HepG2 (cell line): ENCODE data around the gene HOTAIR. TPM values are rescaled to one million over a fixed set of nuclear protein-coding genes. Genes with fewer than 3 reads are reported as not detected.
A peak's percentile ranks its signal among the peaks of the same experiment; 100 is the strongest.

Experiments used
- ATAC-seq: fragments of 200-7000 bp; cut with Tn5 transposase; 3 replicates; pipeline ENCODE4 v1.9.1; 2020; ENCODE audit warnings: mild to moderate bottlenecking, moderate library complexity
- BruUV-seq: library from RNA; stranded (reverse); fragments of 400-500 nt; replicated peaks from 2 replicates; lab custom pipeline; 2021; lab: Mats Ljungman, UMichigan
- CTCF ChIA-PET: fragments of 300-600 bp; formaldehyde crosslinking; extraction: SDS; loops from one replicate; lab custom pipeline; 2021; ENCODE audit warnings: low total read pairs, inconsistent platforms, low intra/inter-chr PET ratio; lab: Yijun Ruan, JAX
- POLR2A ChIA-PET: fragments of 350-600 bp; sonication (Branson Sonifier 250); formaldehyde crosslinking; loops from one replicate; lab custom pipeline; 2020; ENCODE audit warnings: antibody characterized with exemption, inconsistent platforms; lab: Yijun Ruan, JAX
- DNase-seq: peaks from one replicate; pipeline ENCODE4 v3.0.0-alpha.2; 2015; ENCODE audit warnings: low spot score
- FAIRE-seq: peaks from 3 replicates; lab custom pipeline; 2011; peaks lifted over from hg19 to GRCh38; lab: Jason Lieb, UNC
- H2AFZ ChIP-seq: one replicate; pipeline ENCODE4 v1.6.1; 2011; ENCODE audit warnings: low read length, inconsistent platforms
- H3K27ac ChIP-seq: fragments of 300-600 bp; 3 replicates; pipeline ENCODE4 v1.8.0; 2011; ENCODE audit warnings: mixed run types, mild to moderate bottlenecking, mixed read lengths, low read length, inconsistent platforms; ENCODE audit not compliant: insufficient read depth; ENCODE audit errors: extremely low read length
- H3K27me3 ChIP-seq, 2 experiments: fragments of 200-600 bp in 1 of 2; 2 replicates in 1 of 2; 3 replicates in 1 of 2; pipeline versions ENCODE4 v1.6.0 to v1.8.0; 2011; ENCODE audit warnings: low read length in 2 of 2, mild to moderate bottlenecking in 2 of 2, moderate library complexity in 2 of 2, inconsistent platforms in 1 of 2; ENCODE audit not compliant: insufficient read depth in 2 of 2, control insufficient read depth in 1 of 2
- H3K36me3 ChIP-seq, 2 experiments: fragments of 200-600 bp in 1 of 2; replicated peaks in 1 of 2; 2 replicates in 1 of 2; 3 replicates in 1 of 2; pipeline versions ENCODE4 v1.5.1 to v1.8.0; 2011; ENCODE audit warnings: low read length in 2 of 2, inconsistent platforms in 1 of 2; ENCODE audit not compliant: insufficient read depth in 2 of 2, control insufficient read depth in 1 of 2
- H3K4me1 ChIP-seq: 2 replicates; pipeline ENCODE4 v1.5.1; 2012; ENCODE audit warnings: low read length, inconsistent platforms; ENCODE audit not compliant: insufficient read depth
- H3K4me2 ChIP-seq: 2 replicates; pipeline ENCODE4 v1.6.0; 2011; ENCODE audit warnings: low read depth, low read length, inconsistent platforms
- H3K4me3 ChIP-seq, 3 experiments: fragments of 200-600 bp in 1 of 3; sonication (generic), shearing (Covaris generic) in 1 of 3; replicated peaks in 1 of 3; 2 replicates each; pipeline ENCODE4 v1.5.1; 2011 to 2016; ENCODE audit warnings: low read length in 3 of 3, inconsistent platforms in 2 of 3, low read depth in 2 of 3, mild to moderate bottlenecking in 2 of 3, control low read depth in 1 of 3, mixed read lengths in 1 of 3; ENCODE audit not compliant: insufficient read depth in 1 of 3
- H3K79me2 ChIP-seq: one replicate; pipeline ENCODE4 v1.6.1; 2011; ENCODE audit warnings: low read length, inconsistent platforms; ENCODE audit not compliant: insufficient read depth
- H3K9ac ChIP-seq: 2 replicates; pipeline ENCODE4 v1.6.0; 2011; ENCODE audit warnings: mild to moderate bottlenecking, low read depth, low read length, inconsistent platforms; ENCODE audit not compliant: insufficient read depth
- H3K9me3 ChIP-seq: 2 replicates; pipeline ENCODE4 v1.5.1; 2012; ENCODE audit warnings: mild to moderate bottlenecking, low read length
- H4K20me1 ChIP-seq: 2 replicates; pipeline ENCODE4 v1.6.0; 2011; ENCODE audit warnings: inconsistent platforms, mild to moderate bottlenecking, low read length, moderate library complexity; ENCODE audit not compliant: insufficient read depth
- BCL6 ChIP-seq: IDR thresholded peaks from 2 replicates; pipeline ENCODE4 v1.6.1; 2016; ENCODE audit warnings: missing genetic modification reagents, missing compliant biosample characterization
- CTCF ChIP-seq: sonication (generic); formaldehyde crosslinking; IDR thresholded peaks from 2 replicates; pipeline ENCODE4 v1.5.0; 2020; ENCODE audit warnings: mild to moderate bottlenecking, missing genetic modification reagents, moderate library complexity
- EZH2 ChIP-seq: conservative IDR thresholded peaks from 2 replicates; pipeline ENCODE4 v1.6.1; 2012; ENCODE audit warnings: mild to moderate bottlenecking, low read depth, low read length, moderate library complexity
- FIP1L1 ChIP-seq: fragments of 200-400 bp; formaldehyde crosslinking; IDR thresholded peaks from 2 replicates; pipeline ENCODE4 v1.6.1; 2018; ENCODE audit warnings: low read depth, mild to moderate bottlenecking, low read length, moderate library complexity, borderline replicate concordance; ENCODE audit not compliant: insufficient read depth
- HIVEP1 ChIP-seq: sonication (generic); formaldehyde crosslinking; IDR thresholded peaks from 2 replicates; pipeline ENCODE4 v1.4.0; 2020; ENCODE audit warnings: mild to moderate bottlenecking, missing genetic modification reagents
- JDP2 ChIP-seq: sonication (generic); formaldehyde crosslinking; IDR thresholded peaks from 2 replicates; pipeline ENCODE4 v1.8.1; 2022; ENCODE audit warnings: missing genetic modification reagents, borderline replicate concordance
- KDM4B ChIP-seq: sonication (generic); formaldehyde crosslinking; IDR thresholded peaks from 2 replicates; pipeline ENCODE4 v1.4.0; 2020; ENCODE audit warnings: missing genetic modification reagents
- MAFK ChIP-seq, 2 experiments: IDR thresholded peaks in 1 of 2; conservative IDR thresholded peaks in 1 of 2; 2 replicates each; pipeline ENCODE4 v1.6.1; 2011; ENCODE audit warnings: improper control_type of control experiment in 2 of 2, low read length in 2 of 2
- MIXL1 ChIP-seq: IDR thresholded peaks from 2 replicates; pipeline ENCODE4 v1.6.1; 2016
- POLR2A ChIP-seq, 2 experiments: IDR thresholded peaks; 2 replicates each; pipeline ENCODE4 v1.6.1; 2011; ENCODE audit warnings: low read depth in 2 of 2, low read length in 2 of 2, mild to moderate bottlenecking in 1 of 2, moderate library complexity in 1 of 2; ENCODE audit not compliant: insufficient read depth in 1 of 2
- RARA ChIP-seq: IDR thresholded peaks from 2 replicates; pipeline ENCODE4 v1.6.1; 2016; ENCODE audit warnings: missing genetic modification reagents, missing compliant biosample characterization
- SALL2 ChIP-seq: sonication (generic); formaldehyde crosslinking; IDR thresholded peaks from 2 replicates; pipeline ENCODE4 v1.8.1; 2023; ENCODE audit warnings: mild to moderate bottlenecking, missing genetic modification reagents, inconsistent platforms
- SP4 ChIP-seq: sonication (generic); formaldehyde crosslinking; IDR thresholded peaks from 2 replicates; pipeline ENCODE4 v1.8.1; 2023; ENCODE audit warnings: mild to moderate bottlenecking, missing genetic modification reagents
- ZBTB1 ChIP-seq: sonication (generic); formaldehyde crosslinking; IDR thresholded peaks from 2 replicates; pipeline ENCODE4 v1.4.0; 2020; ENCODE audit warnings: missing genetic modification reagents, borderline replicate concordance
- ZBTB25 ChIP-seq: IDR thresholded peaks from 2 replicates; pipeline ENCODE4 v1.6.1; 2018; ENCODE audit warnings: missing genetic modification reagents
- ZFY ChIP-seq: sonication (generic); formaldehyde crosslinking; IDR thresholded peaks from 2 replicates; pipeline ENCODE4 v1.4.0; 2020; ENCODE audit warnings: missing genetic modification reagents
- ZNF225 ChIP-seq: sonication (generic); formaldehyde crosslinking; IDR thresholded peaks from 2 replicates; pipeline ENCODE4 v1.4.0; 2020; ENCODE audit warnings: mild to moderate bottlenecking, missing genetic modification reagents
- ZNF367 ChIP-seq: sonication (generic); formaldehyde crosslinking; IDR thresholded peaks from 2 replicates; pipeline ENCODE4 v1.4.0; 2020; ENCODE audit warnings: missing genetic modification reagents, borderline replicate concordance
- ZNF687 ChIP-seq: sonication (generic); formaldehyde crosslinking; IDR thresholded peaks from 2 replicates; pipeline ENCODE4 v1.5.1; 2020; ENCODE audit warnings: mild to moderate bottlenecking, missing genetic modification reagents, moderate library complexity
- WGBS: methylation state at CpG from one replicate; pipeline ENCODE4 v1.1.6; 2017; ENCODE audit warnings: low lambda C conversion rate; 5-methylcytosine and 5-hydroxymethylcytosine counted together
- in situ Hi-C: cut with HindIII; loops from 2 replicates; pipeline ENCODE4 v1.10.0; 2017; ENCODE audit warnings: low pct_unique_long_range_greater_than_20kb; ENCODE audit not compliant: extremely low pct_ligation_motif_present
- intact Hi-C: fragments of 100-400 bp; cut with micrococcal nuclease; formaldehyde crosslinking; loops from one replicate; pipeline ENCODE4 v1.10.0; 2022; ENCODE audit not compliant: unreplicated experiment
- polyA plus RNA-seq, 8 experiments: library from polyadenylated mRNA; depleted of rRNA in 3 of 8; stranded (reverse) in 7 of 8; unstranded in 1 of 8; fragments of >200 nt; fragmentation: Illumina TruSeq in 4 of 8; extraction: Trizol in 4 of 8; gene quantifications; 2 replicates each; pipeline versions ENCODE4 v1.2.1 to v1.2.3, GENCODE V29; 2011 to 2016; ENCODE audit warnings: low read depth in 4 of 8, missing spikeins in 1 of 8, mixed read lengths in 1 of 8; ENCODE audit not compliant: insufficient read depth in 1 of 8
- total RNA-seq, 5 experiments: library from RNA; depleted of rRNA; stranded (reverse); fragments of >200 nt; fragmentation: Illumina TruSeq; extraction: Trizol; gene quantifications; 2 replicates each; pipeline ENCODE4 v1.2.3, GENCODE V29; 2016; ENCODE audit warnings: low read depth in 1 of 5

HOTAIR gene
- total and polyA plus RNA-seq, 2 of the 13 experiments (the other 11 are each of a cell fraction or from before 2014, with no cell fraction given), result not detected

GRCh38 chr12:53950789-53951576 is 23.8 kb downstream of the HOTAIR start:
- ChIA-PET CTCF (no interaction called here), POLR2A (no interaction called here)
- H3K36me3 ChIP-seq, result no peaks in the 10 kb centered on the region
- no peak overlapping the region for H3K4me3 ChIP-seq
- in situ Hi-C loops, result no loop called here
- BruUV-seq, result no TSS peak
- H3K79me2 ChIP-seq, result no peaks in the 10 kb centered on the region
- ATAC-seq, result peak; percentile 53
- peaks cover 27% of the 10 kb centered on the region for H3K4me1 ChIP-seq
- H3K4me2 ChIP-seq, result no peak overlapping the region
- WGBS, result 2% methylated on average over 8 of the region's 34 CpGs
- H3K27ac ChIP-seq, result no peak overlapping the region
- FAIRE-seq, result no peak
- no peaks in the 10 kb centered on the region for H3K9me3 ChIP-seq
- H4K20me1 ChIP-seq, result peaks cover 5% of the 10 kb centered on the region; the same call in 1 of the 2 replicates
- intact Hi-C loops, result no loop called here
- H3K27me3 ChIP-seq, result peaks cover 16 to 87% of the 10 kb centered on the region in 2 experiments
- no peak overlapping the region for H2AFZ ChIP-seq
- DNase-seq, result peak; percentile 23
- H3K9ac ChIP-seq, result no peak overlapping the region
- TF ChIP-seq ZNF687 (CRISPR knock-in tag), result no peak
- TF ChIP-seq FIP1L1, result no peak
- TF ChIP-seq BCL6, result peak; percentile 74
- TF ChIP-seq SALL2, result no peak
- TF ChIP-seq ZNF225 (CRISPR knock-in tag), result no peak
- TF ChIP-seq RARA (CRISPR knock-in tag), result peak; percentile 57
- no peak for TF ChIP-seq MIXL1 (CRISPR knock-in tag)
- no peak for TF ChIP-seq ZBTB1 (CRISPR knock-in tag)
- no peak for TF ChIP-seq KDM4B (CRISPR knock-in tag)
- no peak for TF ChIP-seq ZBTB25 (CRISPR knock-in tag)
- no peak for TF ChIP-seq SP4
- TF ChIP-seq HIVEP1 (CRISPR knock-in tag), result no peak
- peak in 1 of 2 experiments; percentile 15; a peak in 2 of 4 replicates for TF ChIP-seq MAFK (conservative IDR thresholded peaks at IDR 0.05 in 1 of 2, IDR thresholded peaks at IDR 0.05 in 1 of 2; ENCODE audit: low read length in 2 of 2)
- TF ChIP-seq POLR2A (IDR thresholded peaks at IDR 0.05; ENCODE audit: insufficient read depth in 1 of 2, low read depth in 2 of 2, low read length in 2 of 2), result no peak
- 0 out of 2 replicates have a peak, but pooled peaks have one; percentile 17 for TF ChIP-seq CTCF (CRISPR knock-in tag)
- no peak for TF ChIP-seq JDP2 (CRISPR knock-in tag)
- peak; percentile 68; the same call in 1 of the 2 replicates for TF ChIP-seq EZH2
- no peak for TF ChIP-seq ZNF367
- no peak for TF ChIP-seq ZFY (CRISPR knock-in tag)
